HCT116 (cell line): ENCODE data around the gene TENM3. TPM values are rescaled to one million over a fixed set of nuclear protein-coding genes. Genes with fewer than 3 reads are reported as not detected.

Experiments used
- ATAC-seq: fragments of 200-7000 bp; cut with Tn5 transposase; 2 replicates; pipeline ENCODE4 v1.9.1; 2020; ENCODE audit warnings: mild to moderate bottlenecking, moderate library complexity
- BruUV-seq: library from RNA; stranded (reverse); fragments of 400-500 nt; replicated peaks from 2 replicates; lab custom pipeline; 2021; lab: Mats Ljungman, UMichigan
- CTCF ChIA-PET: fragments of 300-600 bp; sonication (Branson Sonifier 250); formaldehyde crosslinking; loops from one replicate; lab custom pipeline; 2021; ENCODE audit warnings: antibody characterized with exemption; lab: Charles Lee
- POLR2A ChIA-PET: fragments of 300-600, 350-600 bp; sonication (Branson Sonifier 250); formaldehyde crosslinking; loops from one replicate; lab custom pipeline; 2021; ENCODE audit warnings: antibody characterized with exemption; lab: Charles Lee
- RAD21 ChIA-PET, 2 experiments: fragments of 300-600 bp; sonication (Branson Sonifier 250); formaldehyde crosslinking; loops; one replicate each; lab custom pipeline; 2023; ENCODE audit warnings: low total read pairs in 2 of 2; ENCODE audit not compliant: uncharacterized antibody in 2 of 2, unreplicated experiment in 2 of 2, low non-redundant PET in 1 of 2; lab: Charles Lee
- DNase-seq: peaks from one replicate; pipeline ENCODE4 v3.0.0-alpha.2; 2010; ENCODE audit warnings: low read depth, low spot score
- H2AFZ ChIP-seq: fragments of 200-600 bp; shearing (Covaris generic), sonication (generic); 2 replicates; pipeline ENCODE4 v1.6.1; 2017; ENCODE audit warnings: low read depth, mixed run types, mixed read lengths, antibody characterized with exemption, low read length; ENCODE audit not compliant: poor library complexity, severe bottlenecking
- H3K27ac ChIP-seq: 2 replicates; pipeline ENCODE4 v1.5.1; 2012; ENCODE audit warnings: low read depth, low read length
- H3K27me3 ChIP-seq: fragments of 200-600 bp; sonication (generic); 2 replicates; pipeline ENCODE4 v1.6.1; 2016; ENCODE audit warnings: mixed run types, low read length, mixed read lengths; ENCODE audit not compliant: insufficient read depth
- H3K36me3 ChIP-seq, 2 experiments: fragments of 200-500 bp in 1 of 2; fragments of 200-600 bp in 1 of 2; sonication (Bioruptor generic) in 1 of 2; sonication (generic) in 1 of 2; 2 replicates each; pipeline versions ENCODE4 v1.5.1 to v1.6.1; 2014 to 2016; ENCODE audit warnings: low read length in 2 of 2, inconsistent platforms in 1 of 2, mixed read lengths in 1 of 2, mixed run types in 1 of 2; ENCODE audit not compliant: insufficient read depth in 2 of 2, control insufficient read depth in 1 of 2
- H3K4me1 ChIP-seq, 2 experiments: fragments of 200-600 bp in 1 of 2; sonication (generic) in 1 of 2; 2 replicates each; pipeline versions ENCODE4 v1.5.1 to v1.6.1; 2012 to 2017; ENCODE audit warnings: low read length in 2 of 2, inconsistent platforms in 1 of 2, mild to moderate bottlenecking in 1 of 2, mixed read lengths in 1 of 2, mixed run types in 1 of 2, moderate library complexity in 1 of 2; ENCODE audit not compliant: insufficient read depth in 2 of 2, control insufficient read depth in 1 of 2
- H3K4me2 ChIP-seq: fragments of 200-600 bp; sonication (generic); 2 replicates; pipeline ENCODE4 v1.6.1; 2017; ENCODE audit warnings: mixed run types, low read length, mixed read lengths
- H3K4me3 ChIP-seq, 2 experiments: fragments of 200-600 bp in 1 of 2; sonication (generic) in 1 of 2; replicated peaks in 1 of 2; 2 replicates each; pipeline ENCODE4 v1.5.1; 2011 to 2016; ENCODE audit warnings: low read length in 2 of 2, control low read depth in 1 of 2, low read depth in 1 of 2, mild to moderate bottlenecking in 1 of 2, mixed read lengths in 1 of 2, mixed run types in 1 of 2
- H3K79me2 ChIP-seq: fragments of 200-600 bp; sonication (generic); 2 replicates; pipeline ENCODE4 v1.6.1; 2017; ENCODE audit warnings: mild to moderate bottlenecking, mixed run types, low read length, moderate library complexity, mixed read lengths; ENCODE audit not compliant: insufficient read depth
- H3K9ac ChIP-seq: fragments of 200-600 bp; sonication (generic); 2 replicates; pipeline ENCODE4 v1.6.1; 2016; ENCODE audit warnings: low read length, mixed read lengths
- H3K9me2 ChIP-seq: fragments of 200-600 bp; sonication (generic), shearing (Covaris generic); 2 replicates; pipeline ENCODE4 v1.6.1; 2017; ENCODE audit warnings: mixed run types, mild to moderate bottlenecking, moderate library complexity; ENCODE audit not compliant: insufficient read depth
- H3K9me3 ChIP-seq, 2 experiments: fragments of 200-500 bp in 1 of 2; fragments of 200-600 bp in 1 of 2; sonication (Bioruptor generic) in 1 of 2; sonication (generic) in 1 of 2; 2 replicates each; pipeline ENCODE4 v1.6.1; 2014 to 2017; ENCODE audit warnings: low read length in 2 of 2, mixed read lengths in 2 of 2, inconsistent platforms in 1 of 2, low read depth in 1 of 2, mild to moderate bottlenecking in 1 of 2, mixed run types in 1 of 2, moderate library complexity in 1 of 2; ENCODE audit not compliant: control insufficient read depth in 1 of 2, insufficient read depth in 1 of 2
- H4K20me1 ChIP-seq: fragments of 200-600 bp; sonication (generic), shearing (Covaris generic); 2 replicates; pipeline ENCODE4 v1.6.1; 2017; ENCODE audit warnings: mixed run types, mild to moderate bottlenecking, moderate library complexity; ENCODE audit not compliant: insufficient read depth
- CBX3 ChIP-seq: IDR thresholded peaks from 2 replicates; pipeline ENCODE4 v1.6.1; 2012; ENCODE audit warnings: low read depth
- EGR1 ChIP-seq: IDR thresholded peaks from 2 replicates; pipeline ENCODE4 v1.6.1; 2012; ENCODE audit warnings: low read depth
- EZH2 ChIP-seq: fragments of 200-600 bp; sonication (generic); IDR thresholded peaks from 2 replicates; pipeline ENCODE4 v1.6.1; 2017; ENCODE audit warnings: antibody characterized with exemption, mixed run types
- EZH2phosphoT487 ChIP-seq: fragments of 200-600 bp; IDR thresholded peaks from 2 replicates; pipeline ENCODE4 v1.6.1; 2018; ENCODE audit warnings: antibody characterized with exemption, borderline replicate concordance
- JUND ChIP-seq: IDR thresholded peaks from 2 replicates; pipeline ENCODE4 v1.6.1; 2012
- MAX ChIP-seq: IDR thresholded peaks from 2 replicates; pipeline ENCODE4 v1.6.1; 2012
- RAD21 ChIP-seq: IDR thresholded peaks from 2 replicates; pipeline ENCODE4 v1.6.1; 2012; ENCODE audit warnings: low read depth, mild to moderate bottlenecking
- SIN3A ChIP-seq: IDR thresholded peaks from 2 replicates; pipeline ENCODE4 v1.6.1; 2012; ENCODE audit warnings: low read depth
- SP1 ChIP-seq: IDR thresholded peaks from 2 replicates; pipeline ENCODE4 v1.6.1; 2012; ENCODE audit warnings: low read depth
- SRF ChIP-seq: IDR thresholded peaks from 2 replicates; pipeline ENCODE4 v1.6.1; 2012; ENCODE audit warnings: low read depth
- TCF7L2 ChIP-seq: IDR thresholded peaks from 2 replicates; pipeline ENCODE4 v1.7.0; 2011; ENCODE audit warnings: borderline replicate concordance, inconsistent platforms; ENCODE audit not compliant: insufficient read depth, insufficient read length; ENCODE audit errors: extremely low read depth
- YY1 ChIP-seq: IDR thresholded peaks from 2 replicates; pipeline ENCODE4 v1.6.1; 2011; ENCODE audit warnings: low read length, low read depth, moderate library complexity, mild to moderate bottlenecking; ENCODE audit not compliant: insufficient replicate concordance; ENCODE audit errors: extremely low read depth
- ZBTB33 ChIP-seq: IDR thresholded peaks from 2 replicates; pipeline ENCODE4 v1.6.1; 2011; ENCODE audit warnings: mild to moderate bottlenecking, low read length, moderate library complexity; ENCODE audit not compliant: insufficient replicate concordance; ENCODE audit errors: extremely low read depth
- intact Hi-C: fragments of 100-400 bp; cut with micrococcal nuclease; formaldehyde crosslinking; loops from 2 replicates; pipeline ENCODE4 v1.10.0; 2022
- total RNA-seq: library from RNA; stranded (reverse); gene quantifications from one replicate; pipeline ENCODE4 v1.2.1, GENCODE V29; 2021; ENCODE audit not compliant: unreplicated experiment

TENM3 gene
- total RNA-seq, 1 experiment from 2014 or later = 0.54 TPM

GRCh38 chr4:182447767-182448280 lies 204.6 kb downstream of the TENM3 start:
- POLR2A ChIA-PET = no interaction called here
- intact Hi-C loops = no loop called here
- H3K9me3 ChIP-seq = no peaks in the 10 kb centered on the region
- H2AFZ ChIP-seq = no peak overlapping the region
- DNase-seq (no peak), ATAC-seq (no peak)
- no peak for TF ChIP-seq EZH2phosphoT487
- no peak for TF ChIP-seq SIN3A
- no peak for TF ChIP-seq JUND
- TF ChIP-seq TCF7L2 = no peak
- no peak for TF ChIP-seq SRF
- TF ChIP-seq EGR1 = no peak
- no peak for TF ChIP-seq ZBTB33
- no peak for TF ChIP-seq MAX
- no peak for TF ChIP-seq SP1
- TF ChIP-seq CBX3 = no peak
- no peak for TF ChIP-seq YY1
- no peak for TF ChIP-seq EZH2
- no peak for TF ChIP-seq RAD21
- RAD21 ChIA-PET = no interaction called here
- CTCF ChIA-PET = no interaction called here
- peaks cover 0 to 5% of the 10 kb centered on the region in 2 experiments; a peak in 1 of 4 replicates for H3K4me1 ChIP-seq
- no peak overlapping the region for H3K27ac ChIP-seq
- no peak overlapping the region for H3K4me3 ChIP-seq
- H3K4me2 ChIP-seq = no peak overlapping the region
- H3K79me2 ChIP-seq = no peaks in the 10 kb centered on the region
- H3K36me3 ChIP-seq = no peaks in the 10 kb centered on the region
- BruUV-seq = no TSS peak
- H3K27me3 ChIP-seq = peaks cover 60% of the 10 kb centered on the region
- H3K9ac ChIP-seq = no peak overlapping the region
- no peaks in the 10 kb centered on the region for H3K9me2 ChIP-seq
- H4K20me1 ChIP-seq = no peaks in the 10 kb centered on the region
